Testis (tissue), 2 donors: Measurements from ENCODE around the gene DENND1A.

Experiments used
- POLR2A ChIP-seq: fragments of 450-650 bp; IDR thresholded peaks from one replicate; pipeline ENCODE4 v1.6.1; 2017; ENCODE audit warnings: antibody characterized with exemption, mild to moderate bottlenecking, moderate library complexity
- TF ChIP-seq, protein P1 (sequence below), 3 experiments: fragments of 450-650 bp in 2 of 3; fragments of 200-600 bp in 1 of 3; sonication (generic) in 1 of 3; IDR thresholded peaks; one replicate each; pipeline ENCODE4 v1.5.1; 2016 to 2019; ENCODE audit warnings: antibody characterized with exemption in 3 of 3, mild to moderate bottlenecking in 2 of 3, moderate library complexity in 1 of 3

- TF ChIP-seq, protein P1, sequence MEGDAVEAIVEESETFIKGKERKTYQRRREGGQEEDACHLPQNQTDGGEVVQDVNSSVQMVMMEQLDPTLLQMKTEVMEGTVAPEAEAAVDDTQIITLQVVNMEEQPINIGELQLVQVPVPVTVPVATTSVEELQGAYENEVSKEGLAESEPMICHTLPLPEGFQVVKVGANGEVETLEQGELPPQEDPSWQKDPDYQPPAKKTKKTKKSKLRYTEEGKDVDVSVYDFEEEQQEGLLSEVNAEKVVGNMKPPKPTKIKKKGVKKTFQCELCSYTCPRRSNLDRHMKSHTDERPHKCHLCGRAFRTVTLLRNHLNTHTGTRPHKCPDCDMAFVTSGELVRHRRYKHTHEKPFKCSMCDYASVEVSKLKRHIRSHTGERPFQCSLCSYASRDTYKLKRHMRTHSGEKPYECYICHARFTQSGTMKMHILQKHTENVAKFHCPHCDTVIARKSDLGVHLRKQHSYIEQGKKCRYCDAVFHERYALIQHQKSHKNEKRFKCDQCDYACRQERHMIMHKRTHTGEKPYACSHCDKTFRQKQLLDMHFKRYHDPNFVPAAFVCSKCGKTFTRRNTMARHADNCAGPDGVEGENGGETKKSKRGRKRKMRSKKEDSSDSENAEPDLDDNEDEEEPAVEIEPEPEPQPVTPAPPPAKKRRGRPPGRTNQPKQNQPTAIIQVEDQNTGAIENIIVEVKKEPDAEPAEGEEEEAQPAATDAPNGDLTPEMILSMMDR (IDR thresholded peaks at IDR 0.05), result no peak
- no peak for TF ChIP-seq POLR2A
Measured at GRCh38 chr9:123337971-123338370, 592.0 kb downstream of the DENND1A start.
